ENCODE measurements around the gene SPOCK2.
A peak's percentile ranks its signal among the peaks of the same experiment; 100 is the strongest.
"Not testable (repeated sequence)": the region's sequence is repeated elsewhere in the genome, so short reads cannot be mapped to it uniquely, and the experiment has no call there.

Gene SPOCK2

DNA sequence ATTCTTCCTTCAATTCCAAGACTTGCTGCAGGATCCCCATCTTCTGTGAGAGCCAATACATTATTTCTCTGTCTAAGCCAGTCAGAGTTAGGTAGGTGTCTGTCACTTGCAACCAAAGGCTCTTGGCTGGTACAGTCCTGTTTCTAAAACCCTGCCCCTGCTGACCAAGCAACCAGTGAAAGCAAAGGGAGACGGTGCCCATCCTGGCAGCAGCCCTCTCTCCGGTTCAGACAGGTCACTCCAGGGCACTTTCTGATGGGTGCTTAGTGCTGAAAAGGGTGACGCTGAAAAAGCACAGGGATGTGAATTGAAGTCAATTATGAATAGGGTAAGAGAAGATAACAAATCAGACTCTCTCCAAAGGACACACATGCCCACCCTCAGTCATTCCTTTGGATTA, 37.5 kb downstream of the SPOCK2 start:
- DNase-seq = no peak

DNA sequence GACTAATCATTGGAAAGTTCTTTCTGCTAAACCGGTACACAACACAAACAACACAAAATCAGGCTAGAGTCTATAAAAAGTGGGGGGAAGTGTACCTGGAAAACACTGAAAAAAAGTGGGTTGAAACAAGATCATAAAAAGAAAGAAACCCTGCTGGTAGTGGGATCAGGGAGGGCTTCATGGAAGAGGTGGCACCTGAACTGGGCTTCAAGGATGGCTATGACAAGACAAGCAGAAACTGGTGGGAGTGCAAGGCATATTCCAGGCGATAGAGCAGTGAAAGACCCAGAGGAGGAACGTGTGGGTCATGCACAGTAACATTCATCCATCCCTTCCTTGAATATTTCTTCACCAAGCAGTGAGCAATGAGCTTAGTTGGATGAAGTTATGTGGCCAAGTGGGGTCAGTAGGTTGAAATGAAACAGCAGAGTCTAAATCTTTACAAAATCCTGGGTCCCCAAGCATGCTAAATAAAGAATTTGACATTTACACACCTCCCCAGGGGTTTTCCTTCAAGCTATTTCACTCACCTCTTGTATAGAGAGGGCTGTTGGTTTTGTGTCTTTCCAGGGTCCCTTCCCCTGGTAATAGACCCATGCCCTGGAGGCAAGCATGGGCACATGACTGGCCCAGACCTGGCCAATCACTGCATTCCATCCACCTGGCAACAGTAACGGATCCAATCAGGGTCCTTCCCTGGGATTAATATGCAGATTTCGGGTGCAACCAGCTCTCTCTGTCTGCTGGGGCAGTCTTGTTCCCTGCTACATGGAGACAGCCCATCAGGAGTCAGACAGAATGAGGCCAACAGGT, 38.2 kb downstream of the SPOCK2 start:
- no peak for DNase-seq

GRCh38 chr10:72049472-72049871, 38.9 kb downstream of the SPOCK2 start:
- DNase-seq = no peak

- DNase-seq = peak; percentile 65
Measured at GRCh38 chr10:72048450-72049124, 39.8 kb downstream of the SPOCK2 start.

- DNase-seq = no peak
Measured at GRCh38 chr10:72045586-72045985, 42.8 kb downstream of the SPOCK2 start.

DNA sequence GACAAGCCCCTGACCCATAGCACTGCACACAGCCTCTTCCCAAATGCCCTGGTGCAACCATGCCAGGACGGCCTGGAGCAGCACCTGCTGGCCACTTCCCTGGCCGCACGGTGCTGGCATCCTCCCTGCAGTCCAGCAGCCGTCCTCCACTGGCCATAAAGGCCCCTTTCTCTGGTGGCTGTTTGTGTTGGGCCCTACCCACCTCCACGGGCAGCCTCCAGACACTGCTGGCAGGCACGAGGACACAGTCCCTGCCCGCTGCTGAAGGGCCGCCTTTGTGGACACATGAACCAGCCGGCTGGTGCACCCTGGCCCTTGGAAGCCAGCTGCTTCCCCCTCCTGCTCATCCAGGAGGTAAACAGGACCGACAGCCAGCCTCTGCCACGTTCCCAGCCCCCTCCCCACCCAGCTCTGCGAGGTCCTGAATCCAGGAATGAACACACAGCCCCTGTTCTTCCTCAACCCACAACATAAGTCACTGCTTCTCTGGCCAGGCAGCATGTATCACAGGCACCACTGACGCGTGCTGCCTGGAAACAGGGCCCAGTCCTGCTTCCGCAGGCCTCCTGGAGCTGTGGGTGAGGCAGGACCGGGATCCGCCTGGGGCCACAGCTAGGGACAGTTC, 43.8 kb downstream of the SPOCK2 start:
- DNase-seq = no peak

DNA sequence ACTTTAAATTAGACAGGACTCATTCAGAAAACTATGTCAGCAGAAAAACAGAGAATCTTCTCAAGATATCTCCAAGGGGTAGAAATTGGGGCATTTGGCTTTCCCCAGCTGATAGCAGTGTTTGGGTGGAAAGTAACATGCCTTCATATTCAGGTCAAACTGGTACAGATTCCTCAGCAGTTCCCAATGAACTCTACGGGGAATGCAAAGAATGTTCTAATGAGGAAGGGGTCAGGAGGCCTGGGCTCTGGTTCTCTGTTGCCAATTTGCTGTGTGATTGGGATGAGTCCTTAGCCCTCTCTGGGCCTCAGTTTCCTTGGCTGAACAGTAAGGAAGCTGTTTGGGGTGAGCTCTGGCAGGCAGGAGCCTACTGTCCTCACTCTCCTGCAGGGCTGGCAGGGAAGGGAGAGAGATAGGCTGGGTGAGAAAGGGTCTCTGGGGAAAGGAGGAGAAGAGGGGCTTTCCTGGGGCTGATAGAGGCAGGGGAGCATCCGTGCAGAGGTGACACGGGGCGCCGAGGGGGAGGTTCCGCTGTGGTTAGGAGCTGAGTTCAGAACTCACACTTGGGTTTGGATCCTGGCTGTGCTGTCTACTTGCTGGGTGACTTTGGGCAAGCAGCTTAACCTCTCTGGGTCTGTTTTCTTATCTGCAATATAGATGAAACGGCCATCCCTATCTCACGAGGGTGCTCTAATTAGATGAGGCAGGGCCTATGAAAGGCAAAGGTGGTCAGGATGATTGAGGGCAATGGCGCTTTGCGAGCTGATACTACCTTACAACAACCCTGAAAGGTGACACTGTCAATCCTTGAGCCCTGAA, 45.1 kb downstream of the SPOCK2 start:
- no peak for DNase-seq

- no peak for DNase-seq
Measured at GRCh38 chr10:72041491-72041890, 46.9 kb downstream of the SPOCK2 start.

DNA sequence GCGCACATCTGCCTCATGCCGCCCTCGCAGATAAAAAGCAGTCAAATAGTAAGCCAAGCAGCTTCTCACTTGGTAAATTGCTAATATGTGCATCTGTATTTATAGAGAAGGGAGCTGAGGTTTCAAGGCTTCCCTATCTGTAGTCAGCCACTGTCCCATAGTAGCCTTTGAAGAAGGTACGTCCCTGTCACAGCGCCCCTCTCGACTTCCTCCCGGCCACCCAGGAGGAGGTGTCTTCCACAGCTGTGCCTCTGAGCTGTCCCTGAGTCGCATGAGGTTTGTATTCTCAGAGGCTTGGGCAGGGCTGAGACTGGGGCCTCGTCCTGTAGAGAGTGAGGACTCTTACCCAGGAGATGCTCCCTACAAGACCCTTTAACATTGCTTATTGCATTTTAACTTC, 49.0 kb downstream of the SPOCK2 start:
- DNase-seq = no peak

DNA sequence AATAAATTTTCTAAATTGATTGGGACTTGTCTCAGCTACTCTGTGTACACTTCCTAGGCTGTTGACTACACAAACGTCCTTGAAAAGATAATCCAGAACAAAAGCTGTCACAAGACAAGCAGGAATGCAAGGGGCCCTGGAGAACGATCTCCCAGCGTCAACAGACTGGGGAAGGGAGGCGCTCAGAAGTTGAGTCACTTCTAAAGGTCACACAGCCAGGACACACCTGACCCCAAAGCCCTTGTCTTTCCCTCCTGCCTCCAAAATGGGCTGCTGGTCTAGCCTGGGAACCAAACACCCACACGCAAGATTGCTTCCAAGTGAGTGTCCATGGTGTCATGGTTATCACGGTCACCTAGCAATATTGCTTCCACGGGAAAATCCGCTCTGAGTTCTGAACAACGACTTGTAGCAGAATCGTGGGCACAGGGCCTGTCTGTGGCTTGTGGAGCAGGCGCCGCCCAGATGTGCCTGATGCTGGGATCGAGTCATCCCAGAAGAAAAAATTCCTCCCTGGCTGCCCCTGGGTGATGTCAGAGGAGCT, 49.8 kb downstream of the SPOCK2 start:
- no peak for DNase-seq

DNA sequence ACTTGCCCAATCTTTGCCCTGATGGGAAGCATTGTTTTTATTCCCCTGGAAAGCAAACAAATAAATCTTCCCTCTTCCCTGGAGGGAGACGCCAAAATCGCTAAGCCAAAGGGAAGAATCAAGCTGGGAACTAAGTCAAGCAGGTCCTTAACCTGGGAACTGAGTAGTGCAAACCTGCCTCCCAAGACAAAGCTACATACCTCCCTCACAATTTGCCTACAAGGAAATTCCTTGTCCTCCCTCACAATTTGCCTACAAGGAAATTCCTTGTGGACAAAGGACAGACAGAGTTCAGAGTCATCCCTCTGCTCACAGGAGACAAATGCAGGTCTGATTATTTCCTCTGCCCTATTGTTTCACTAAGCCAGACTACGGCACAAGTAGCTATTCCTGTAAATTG, 50.5 kb downstream of the SPOCK2 start:
- no peak for DNase-seq

- no peak for DNase-seq
Measured at GRCh38 chr10:72037266-72037665, 51.1 kb downstream of the SPOCK2 start.

DNA sequence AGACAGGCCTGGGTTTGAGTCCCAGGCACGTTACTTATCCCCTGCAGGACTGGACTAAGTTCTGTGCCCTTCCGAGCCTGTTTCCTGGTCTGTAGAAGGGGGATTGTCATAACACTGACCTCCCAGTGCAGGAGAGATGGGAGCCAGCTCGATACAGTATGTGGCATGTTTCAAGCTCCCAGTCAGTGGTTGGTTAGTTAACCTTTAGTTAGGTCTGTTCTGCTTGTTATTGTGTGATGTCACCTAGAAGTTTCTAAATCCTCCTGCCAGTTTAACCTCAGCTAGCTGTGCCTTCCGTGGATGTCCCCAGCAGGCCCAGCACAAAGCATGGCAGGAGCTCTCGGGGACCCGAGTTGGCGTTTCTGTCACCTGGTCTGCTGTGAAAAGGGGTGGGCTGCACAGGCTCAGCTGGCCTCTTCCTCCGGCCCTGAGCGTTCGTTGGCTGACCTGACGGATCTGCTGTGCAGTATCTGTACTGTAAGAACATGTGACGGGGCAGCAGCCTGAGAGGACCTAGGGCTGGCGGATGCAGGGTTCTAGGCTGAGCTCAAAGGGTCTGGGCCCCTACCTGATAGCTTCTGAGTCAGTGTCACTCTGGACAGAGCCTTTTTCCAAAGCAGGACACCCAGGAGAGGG, 53.0 kb downstream of the SPOCK2 start:
- DNase-seq = no peak

DNA sequence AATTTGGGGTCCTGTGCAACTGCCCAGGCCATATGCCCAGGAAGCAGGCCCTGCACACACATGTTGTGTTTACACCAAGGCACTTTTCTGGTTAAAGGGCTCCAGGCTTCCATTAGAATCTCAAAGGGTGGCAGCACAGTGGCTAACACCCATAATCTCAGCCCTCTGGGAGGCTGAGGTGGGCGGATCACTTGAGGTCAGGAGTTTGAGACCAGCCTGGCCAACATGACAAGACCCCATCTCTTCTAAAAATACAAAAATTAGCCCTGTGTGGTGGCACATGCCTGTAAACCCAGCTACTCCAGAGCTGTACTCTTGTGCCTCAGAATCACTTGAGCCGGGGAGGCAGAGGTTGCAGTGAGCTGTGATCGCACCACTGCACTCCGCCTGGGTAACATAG, 53.6 kb downstream of the SPOCK2 start:
- no peak for DNase-seq

DNA sequence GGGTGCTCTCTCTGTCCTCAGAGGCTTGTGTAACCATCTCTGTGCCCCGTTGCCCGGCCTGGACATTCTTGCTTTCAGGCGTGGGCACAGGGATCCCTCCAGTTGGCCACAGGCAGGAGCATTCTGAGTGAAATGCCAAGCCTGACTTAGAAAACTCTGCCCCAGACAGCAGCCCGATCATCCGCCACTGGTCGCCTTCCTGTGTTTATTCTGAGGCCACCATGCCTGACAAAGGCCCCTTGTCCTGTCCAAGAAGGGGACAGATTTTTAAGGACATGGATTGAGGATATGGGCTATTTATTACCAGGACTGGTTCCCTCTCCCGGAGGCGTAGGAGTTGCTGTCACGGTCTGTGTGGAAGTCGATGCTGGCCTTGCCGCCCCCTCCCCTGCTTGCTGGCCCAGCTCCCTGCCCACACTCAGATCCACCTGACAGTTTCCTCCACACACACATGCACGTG, 54.3 kb downstream of the SPOCK2 start:
- no peak for DNase-seq

DNA sequence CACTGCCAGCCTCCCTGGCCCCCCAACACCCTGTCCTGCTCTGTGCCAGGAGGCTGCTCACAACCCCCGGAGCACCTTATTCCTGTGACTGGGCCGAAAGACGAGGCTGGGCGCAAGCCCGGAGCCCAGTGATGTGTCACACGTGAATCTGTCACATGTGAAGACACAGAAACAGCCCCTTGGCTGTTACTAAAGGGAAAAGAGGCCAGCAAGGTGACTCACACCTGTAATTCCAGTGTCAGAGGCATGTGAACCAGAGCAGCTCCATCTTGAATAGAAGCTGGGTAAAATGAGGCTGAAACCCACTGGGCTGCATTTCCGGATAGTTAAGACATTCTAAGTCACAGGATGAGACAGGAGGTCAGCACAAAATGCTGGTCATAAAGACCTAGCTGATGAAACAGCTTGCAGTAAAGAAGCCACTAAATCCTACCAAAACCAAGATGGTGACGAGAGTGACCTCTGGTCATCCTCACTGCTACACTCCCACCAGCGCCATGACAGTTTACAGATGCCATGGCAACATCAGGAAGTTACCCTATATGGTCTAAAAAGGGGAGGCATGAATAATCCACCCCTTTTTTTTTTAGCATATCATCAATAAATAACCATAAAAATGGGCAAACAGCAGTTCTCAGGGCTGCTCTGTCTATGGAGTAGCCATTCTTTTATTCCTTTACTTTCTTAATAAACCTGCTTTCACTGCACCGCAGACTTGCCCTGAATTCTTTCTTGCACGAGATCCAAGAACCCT, 55.8 kb downstream of the SPOCK2 start:
- not testable (repeated sequence) for DNase-seq

- DNase-seq = no peak
Measured at GRCh38 chr10:72031706-72032105, 56.6 kb downstream of the SPOCK2 start.

- no peak for DNase-seq
Measured at GRCh38 chr10:72030762-72031543, 57.4 kb downstream of the SPOCK2 start.

DNA sequence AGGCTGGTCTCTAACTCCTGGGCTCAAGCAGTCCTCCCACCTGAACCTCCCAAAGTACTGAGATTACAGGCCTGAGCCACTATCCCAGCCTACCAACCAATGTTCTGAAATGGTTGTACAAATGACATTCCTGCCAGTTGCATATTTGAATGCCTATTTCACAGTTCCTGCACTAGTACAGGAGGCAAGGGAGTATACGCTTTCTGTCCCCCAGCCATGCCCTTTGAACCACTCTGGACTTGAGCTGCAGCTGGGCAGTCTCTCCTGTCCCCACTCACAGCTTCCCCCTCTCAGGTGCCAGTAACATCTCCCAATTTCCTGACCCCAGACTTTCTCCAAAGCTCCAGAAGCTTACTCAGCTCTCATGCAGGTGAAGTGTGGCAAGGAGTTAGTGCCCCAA, 58.9 kb downstream of the SPOCK2 start:
- no peak for DNase-seq

DNA sequence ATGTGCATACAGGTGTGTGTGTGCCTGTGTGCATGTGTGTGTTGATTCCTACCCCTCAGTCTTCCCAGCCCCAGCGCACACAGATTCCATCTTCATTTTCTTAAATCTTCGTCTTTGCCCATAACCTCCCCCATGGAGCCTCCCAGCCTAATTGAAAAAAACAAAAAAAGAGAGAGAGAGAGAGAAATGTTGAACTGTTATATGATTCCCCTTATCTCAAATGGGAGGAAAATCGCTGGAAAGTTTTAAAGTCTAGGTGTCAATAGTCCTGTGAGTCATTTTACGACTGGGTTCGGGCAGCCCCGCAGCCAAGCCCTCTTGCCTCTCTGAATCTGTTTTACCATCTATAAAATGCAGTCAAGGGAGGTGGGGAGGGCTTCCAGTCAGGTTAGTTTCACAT, 60.9 kb downstream of the SPOCK2 start:
- no peak for DNase-seq
